GM18868 (cell line): ENCODE data around the gene EML1.

Experiments
- ATAC-seq: cut with Tn5 transposase; IDR thresholded peaks from one replicate; pipeline ENCODE4 v1.9.1; 2021; ENCODE audit warnings: mild to moderate bottlenecking, moderate library complexity; ENCODE audit not compliant: unreplicated experiment

The EML1 gene

DNA sequence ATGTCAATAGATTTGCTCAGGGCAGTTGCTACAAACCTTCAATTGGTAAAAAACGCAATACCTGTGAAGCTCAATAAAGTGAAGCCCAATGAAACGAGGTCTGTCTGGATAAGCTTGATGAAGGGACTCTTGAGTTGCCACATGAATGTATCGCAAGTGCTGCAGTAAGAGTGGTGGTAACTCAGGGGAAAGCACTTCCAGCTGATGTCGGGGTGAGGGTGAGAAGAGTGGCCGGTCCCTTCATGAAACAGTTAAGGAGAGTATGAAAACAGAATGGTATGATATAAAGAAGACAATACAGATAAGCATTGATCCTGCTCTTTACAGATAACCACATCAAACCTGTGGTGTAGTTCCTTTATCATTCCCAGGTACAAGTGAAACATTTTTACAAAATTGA lies 188.6 kb downstream of the EML1 start:
- ATAC-seq = no peak

DNA sequence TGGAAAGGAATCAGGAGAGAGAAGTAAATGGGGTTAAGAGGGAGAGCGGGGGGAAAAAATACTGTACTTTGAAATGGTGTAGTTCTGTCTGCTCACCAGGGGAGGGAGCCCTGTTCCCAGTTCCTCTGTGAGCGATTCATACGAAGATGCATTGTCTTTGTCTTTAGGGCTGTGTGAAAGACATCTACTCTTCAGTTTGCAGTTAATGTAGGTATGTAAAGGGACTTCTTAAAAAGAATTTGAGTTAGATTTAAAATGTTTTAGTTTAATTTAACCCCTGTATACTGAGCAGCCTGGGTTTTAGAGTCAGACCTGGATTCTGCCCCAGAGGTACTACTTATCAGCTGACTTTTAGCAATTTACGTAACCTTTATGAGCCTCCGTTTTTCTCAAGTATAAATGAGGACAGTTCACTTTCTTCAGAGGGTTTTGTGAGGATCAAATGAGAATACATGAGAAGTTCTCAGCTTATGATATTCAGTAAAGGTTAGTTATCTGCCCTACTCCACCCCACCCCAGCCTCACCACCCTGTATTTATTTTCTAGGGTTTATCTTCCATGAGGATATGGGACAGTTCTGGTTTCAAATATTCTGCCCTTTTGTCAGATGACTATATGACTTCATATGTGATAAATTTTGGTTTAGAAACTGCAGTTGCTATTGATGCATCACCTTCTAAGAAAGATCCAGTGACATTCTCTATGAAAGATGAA lies 189.5 kb downstream of the EML1 start:
- ATAC-seq = peak; percentile 79

DNA sequence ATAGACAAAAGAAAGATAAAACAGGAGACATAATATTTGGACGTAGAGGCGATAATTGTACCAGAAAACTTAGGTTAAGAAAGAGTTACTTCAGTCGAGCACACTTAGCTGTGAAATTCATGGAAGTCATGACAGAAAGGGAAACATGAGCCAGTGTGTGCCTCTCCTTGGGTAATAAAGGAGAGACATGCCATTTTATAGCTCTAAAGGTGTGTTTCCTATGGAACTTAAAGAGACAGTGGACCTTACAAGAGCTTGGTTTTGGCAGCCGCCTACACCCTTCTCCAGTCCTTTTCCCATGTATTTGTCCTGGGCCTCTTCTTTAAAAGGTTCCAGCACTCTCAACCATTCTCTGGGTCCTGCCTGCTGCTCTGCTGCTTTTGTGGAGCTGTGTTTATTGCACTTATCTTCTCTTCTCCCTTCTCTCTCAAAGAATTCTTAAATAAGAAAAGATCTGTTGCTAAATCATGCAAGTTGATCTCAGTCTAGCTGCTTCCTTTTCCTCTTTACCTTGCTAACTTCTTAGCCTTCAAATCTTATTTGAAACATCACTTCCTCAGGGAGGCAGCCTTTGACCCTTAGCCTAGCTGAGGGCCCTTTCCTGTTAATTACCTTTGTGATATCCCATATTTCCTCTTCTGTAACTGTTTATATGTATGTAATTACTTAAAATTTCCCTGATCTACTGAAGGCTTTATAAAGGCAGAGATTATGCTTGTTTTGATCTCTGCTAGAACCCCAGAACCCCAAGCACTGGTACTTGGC lies 190.2 kb downstream of the EML1 start:
- no peak for ATAC-seq

DNA sequence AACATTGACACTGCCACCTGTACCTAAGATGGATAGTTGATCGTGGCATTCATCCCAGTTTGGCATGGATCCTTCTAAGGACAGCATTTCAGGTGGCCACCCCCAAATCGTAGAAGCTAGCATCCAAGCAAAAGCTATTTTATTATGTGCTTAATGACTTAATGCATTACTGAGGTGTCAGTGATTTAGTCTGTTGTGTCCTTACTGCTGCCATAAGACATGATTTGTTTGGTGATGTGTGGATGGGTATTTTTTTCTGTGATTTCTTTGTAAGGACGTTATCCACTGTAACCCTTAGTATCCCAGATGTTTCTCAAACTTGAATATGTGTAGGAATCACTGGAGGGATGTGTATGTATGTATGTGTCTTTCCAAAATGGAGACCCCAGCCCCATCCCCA lies 190.8 kb downstream of the EML1 start:
- ATAC-seq = no peak

DNA sequence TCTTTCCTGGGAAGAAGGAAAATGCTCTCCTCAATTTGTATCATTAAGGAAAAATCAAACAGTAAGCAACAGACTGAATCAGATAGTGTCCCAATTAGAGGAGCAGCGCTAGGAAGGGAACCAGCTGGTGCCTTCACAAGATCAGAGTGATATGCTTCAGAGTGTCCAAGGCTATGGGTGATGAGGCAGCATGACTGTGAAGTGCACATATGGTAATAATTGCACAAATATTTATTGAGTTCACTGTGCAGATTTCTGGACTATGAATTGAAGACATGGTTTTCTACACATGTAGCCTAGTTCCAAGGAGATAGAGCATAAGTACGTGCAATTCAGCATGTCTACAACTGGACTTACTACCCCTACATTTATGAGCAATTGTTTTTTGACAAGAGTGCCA lies 193.2 kb downstream of the EML1 start:
- ATAC-seq = no peak

DNA sequence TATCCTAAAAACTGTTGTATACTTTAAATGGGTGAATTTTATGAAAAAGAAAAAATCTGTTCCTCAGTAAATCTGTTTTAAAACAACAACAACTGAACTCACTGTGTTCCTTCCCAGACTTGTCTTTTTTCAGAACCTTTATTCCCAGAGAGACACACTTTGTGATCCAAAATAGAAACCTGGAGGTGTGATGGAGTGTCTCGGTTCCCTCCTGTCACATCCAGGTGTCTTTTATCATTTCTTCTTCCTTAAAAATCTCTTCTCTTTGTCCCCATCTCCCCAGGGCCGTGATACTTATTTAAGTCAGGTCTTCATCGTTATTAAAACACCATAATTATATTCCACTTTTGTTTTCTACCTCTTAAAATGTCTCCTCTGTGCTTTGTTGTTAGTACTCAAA lies 195.8 kb downstream of the EML1 start:
- no peak for ATAC-seq

DNA sequence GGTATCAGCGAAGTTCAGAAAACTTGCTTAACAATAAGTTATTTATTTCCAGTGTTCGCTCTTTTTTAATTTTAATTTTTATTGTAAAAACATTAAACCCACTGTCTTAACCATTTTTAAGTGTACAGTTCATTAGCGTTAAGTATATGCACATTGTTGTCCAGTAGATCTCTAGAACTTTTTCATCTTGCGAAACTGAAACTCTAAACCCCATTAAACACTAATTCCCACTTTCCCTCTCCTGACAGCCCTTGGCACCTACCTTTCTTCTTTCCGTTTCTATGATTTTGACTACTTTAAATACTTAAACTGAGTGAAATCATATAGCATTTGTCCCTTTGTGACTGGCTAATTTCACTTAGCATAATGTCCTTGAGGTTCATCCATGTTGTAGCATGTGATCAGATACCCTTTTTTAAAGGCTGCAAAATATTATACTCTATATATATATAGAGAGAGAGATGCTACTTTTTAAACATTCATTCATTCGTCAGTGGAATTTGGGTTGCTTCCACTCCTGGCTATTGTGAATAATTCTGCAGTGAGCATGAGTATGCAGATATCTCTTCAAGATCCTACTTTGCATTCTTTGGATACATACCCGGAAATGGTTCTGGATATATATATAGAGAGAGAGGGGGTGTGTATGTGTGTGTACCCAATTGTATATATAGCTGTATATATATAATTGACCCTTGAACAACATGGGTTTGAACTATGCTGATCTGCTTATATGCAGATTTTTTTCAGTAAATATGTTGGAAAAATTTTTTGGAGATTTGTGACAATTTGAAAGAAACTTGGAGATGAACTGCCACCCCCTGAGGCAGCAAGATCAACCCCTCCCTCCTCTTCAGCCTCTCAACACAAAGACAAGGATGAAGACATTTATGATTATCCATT lies 197.3 kb downstream of the EML1 start:
- ATAC-seq = no peak

DNA sequence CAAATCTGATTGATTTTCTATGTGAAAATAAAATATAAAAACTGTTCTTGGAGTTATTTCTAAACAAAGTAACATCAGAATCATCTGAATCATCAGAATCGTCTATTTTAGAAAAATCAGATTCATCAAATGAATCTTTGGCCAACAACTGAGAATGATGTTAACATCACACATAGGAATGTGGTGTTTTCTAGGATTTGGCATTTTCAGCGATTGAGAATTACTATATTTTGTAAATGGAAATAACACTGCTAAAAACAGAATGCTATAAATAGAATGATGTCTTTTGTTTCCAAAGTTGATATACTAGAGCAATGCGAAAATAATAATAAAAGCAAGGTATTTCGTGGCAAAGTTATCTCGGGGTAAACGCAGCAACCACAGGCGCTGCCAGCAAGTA lies 198.1 kb downstream of the EML1 start:
- no peak for ATAC-seq
